ENCODE results near the gene VSTM2L.

The VSTM2L gene

DNA sequence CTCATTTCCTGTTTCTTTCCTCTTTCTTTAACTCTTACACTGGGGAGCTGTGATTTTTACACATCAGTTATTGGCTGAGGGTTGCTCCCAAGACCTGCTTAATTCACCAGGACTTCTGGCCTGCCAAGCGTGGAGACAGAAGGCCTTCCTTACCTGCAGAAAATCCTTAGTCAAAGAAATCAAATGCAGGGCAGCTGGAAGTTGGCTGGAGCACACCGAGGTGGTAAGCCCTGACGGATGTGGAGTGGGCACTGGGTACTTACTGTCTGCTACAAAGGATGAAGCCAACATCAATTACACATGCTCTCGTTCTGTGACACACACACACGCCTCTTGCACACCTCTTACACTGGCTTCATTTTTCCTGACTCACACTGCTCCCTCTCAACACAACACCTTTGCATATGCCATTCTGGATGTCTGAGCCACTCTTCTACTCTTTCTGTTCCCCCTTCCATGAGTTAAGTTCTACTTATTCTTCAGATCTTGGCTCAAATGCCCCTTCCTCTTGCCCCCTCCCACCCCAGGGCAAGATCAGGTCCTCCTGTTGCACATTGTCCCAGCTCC, 68.7 kb downstream of the VSTM2L start:
- peak; percentile 32 for DNase-seq

- DNase-seq: peak; percentile 41
These were observed 69.5 kb downstream of the VSTM2L start for GRCh38 chr20:37972256-37973058.

- DNase-seq: peak; percentile 45
These were observed 70.4 kb downstream of the VSTM2L start for GRCh38 chr20:37973059-37973910.

GRCh38 chr20:37976887-37977286, 74.0 kb downstream of the VSTM2L start:
- DNase-seq: peak; percentile 46

DNA sequence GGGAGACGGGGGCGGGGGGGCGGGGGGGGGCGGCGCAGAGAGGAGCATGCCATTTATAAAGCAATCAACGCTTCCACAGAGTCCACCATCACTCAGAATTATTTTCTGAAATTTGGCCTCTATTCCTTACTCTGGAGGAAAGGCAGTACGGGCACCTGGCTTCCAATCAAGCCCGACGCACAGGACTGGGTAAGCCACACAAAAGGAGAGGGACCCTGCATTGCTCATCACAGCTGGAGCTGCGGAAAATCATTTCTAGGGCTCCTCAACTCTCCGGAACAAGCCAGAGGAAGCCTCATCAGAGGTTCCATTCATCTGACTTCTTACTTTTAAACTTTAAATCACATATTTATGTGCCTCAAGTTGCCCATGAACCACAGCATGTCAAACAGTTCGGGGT, 74.4 kb downstream of the VSTM2L start:
- peak; percentile 26 for DNase-seq

DNA sequence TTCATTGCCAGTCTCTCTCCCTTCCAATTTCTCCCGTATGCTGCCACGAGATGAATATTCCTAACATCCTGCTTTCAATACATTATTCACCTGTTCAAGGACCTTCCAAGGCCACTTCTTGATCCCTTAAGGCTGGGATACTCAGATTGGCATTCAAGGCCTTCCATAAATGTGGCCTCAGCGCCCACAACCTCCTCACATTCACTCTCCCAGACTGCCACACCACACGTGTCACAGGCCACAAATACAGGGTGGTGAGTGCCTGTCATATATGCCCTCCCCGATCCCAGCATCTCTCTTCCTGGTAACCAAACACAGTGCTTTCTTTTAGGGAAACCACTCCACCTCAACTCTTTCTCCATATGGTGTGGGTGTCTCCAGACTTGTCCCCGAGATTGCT, 74.9 kb downstream of the VSTM2L start:
- DNase-seq: peak; percentile 11

DNA sequence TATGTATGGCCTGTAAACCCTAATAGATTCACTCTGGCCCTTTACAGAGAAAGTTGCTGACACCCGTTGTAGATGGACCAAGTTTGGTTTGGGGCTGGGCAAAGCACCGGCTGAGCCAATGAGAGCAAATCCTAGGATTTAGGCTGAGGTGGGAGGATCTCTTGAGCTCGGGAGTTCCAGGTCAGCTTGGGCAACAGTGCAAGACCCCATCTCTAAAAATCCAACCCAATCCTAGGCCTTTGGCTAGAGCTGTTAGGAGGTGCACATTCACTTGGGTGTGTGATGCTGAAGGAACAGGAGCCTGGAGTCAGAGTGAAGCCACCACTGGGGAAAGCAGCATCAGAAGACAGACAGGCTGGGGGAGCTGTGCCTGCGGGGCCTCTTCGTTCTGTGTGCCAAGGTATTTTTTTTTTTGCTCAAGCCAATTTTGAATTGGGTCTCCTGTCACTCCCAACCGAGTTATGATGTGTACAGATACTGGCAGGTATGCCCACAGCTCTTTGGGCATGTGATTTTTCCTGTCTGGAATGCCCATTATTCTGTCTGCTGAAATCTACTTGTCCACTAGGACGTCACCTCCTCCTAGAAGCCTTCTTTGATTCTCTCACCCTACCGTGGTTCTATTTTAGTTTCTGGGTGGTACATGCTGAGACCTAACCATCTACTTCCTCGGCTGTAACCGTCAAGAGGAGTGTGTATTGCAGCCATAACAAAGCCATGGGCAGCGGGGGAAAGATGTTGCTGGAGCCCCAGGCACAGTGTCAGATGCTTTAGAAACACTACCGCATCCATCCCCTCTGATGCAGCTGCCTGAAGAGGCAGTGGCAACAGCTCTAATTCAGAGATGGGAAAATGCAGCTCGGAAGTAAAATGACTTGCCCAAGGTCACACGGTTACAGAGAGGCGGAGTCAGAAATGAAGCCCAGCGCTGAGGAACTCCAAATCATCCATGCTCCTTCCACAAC, 76.4 kb downstream of the VSTM2L start:
- no peak for DNase-seq

DNA sequence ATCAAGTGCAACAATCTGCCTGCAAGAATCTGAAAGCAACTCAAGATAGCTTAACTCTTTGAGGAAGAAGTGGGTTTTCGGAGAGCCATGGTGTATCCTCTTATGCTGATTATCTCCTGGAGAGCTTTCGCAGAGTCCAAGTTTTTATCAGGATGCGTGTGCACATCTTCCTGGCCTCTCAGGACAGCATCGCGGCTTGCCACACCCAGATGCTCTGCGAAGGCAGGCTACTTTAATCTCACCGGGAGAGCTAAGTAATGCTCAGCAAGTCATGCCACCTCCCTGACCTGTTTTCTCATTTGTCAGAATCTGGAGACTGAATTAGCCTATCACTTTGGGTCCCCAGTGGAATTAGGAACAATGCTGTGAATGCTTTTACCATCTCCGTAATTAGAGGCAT, 77.5 kb downstream of the VSTM2L start:
- no peak for DNase-seq

DNA sequence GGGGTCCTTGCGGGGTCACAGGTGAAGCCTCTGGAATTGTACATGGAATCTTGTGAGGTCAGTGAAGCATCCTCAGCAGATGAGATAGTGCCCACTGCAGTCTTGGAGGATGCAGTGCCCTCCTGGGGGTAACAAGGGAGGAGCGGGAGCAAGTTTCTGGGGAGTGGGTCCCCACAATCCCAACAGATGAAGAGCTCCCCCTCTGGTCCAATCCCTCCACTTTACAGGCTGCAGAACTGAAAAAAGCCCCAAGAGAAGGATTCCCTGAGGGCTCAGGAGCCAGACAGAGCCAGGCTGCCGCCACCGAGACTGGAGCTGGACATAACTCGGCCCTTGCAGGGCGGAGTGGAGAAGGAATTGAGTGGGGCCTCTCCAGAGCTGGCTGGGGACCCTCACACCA, 77.9 kb downstream of the VSTM2L start:
- no peak for DNase-seq

GRCh38 chr20:37981568-37981967, 78.6 kb downstream of the VSTM2L start:
- no peak for DNase-seq

DNA sequence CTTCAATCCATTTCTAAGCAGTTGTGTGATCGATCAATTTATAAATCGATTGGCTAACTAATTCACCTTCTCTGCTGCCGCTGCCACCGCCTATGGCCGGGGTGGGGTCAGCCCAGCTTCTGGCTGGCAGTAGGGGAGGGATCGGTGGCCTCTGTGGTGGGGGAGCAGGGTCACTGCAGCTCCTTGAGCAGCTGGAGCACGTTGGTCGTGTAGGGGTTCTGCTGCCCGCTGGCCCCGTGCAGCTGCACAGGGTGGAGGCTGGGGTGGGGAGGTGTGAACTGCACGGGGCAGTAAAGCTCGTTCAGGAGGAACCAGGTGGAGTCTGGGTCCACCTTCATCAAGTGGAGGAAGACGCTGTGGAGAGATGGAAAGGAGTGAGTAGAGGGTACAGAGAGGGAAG, 80.4 kb downstream of the VSTM2L start:
- peak; percentile 24 for DNase-seq

DNA sequence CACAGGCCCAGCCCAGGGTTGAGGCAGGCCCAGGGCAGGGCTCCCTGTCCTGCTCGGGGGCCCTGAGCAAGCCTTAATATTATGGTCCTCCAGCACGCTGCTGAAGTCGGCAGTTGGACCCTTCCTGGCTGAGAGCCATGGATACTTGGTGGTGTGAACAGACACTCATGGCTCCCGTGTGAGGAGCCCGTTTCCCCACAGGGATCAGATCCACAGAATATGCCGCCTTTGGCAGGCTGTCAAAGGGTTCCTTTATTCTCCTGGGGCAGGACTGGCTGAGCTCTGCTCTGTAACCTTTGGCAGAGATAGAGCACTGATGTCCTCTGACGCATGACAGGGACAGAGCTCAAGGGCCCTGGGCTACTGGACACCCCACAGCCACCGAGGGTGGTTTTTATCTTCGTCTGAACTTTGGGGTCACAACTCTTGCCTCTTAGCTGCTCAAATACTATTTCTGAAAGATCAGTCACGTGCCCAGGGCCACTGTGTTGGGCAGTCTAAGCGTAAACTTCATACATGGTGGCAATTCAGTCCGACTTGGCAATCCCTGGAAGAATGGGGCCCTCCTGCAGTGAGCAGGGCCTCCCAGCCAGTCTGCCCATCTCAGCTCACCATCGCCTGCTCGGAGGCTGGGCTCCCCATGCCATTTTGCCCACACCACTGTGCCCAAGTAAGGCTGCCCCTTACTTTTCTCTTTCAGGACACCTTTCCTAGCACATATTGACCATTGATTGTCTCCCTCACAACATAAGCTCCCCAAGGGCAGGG, 81.3 kb downstream of the VSTM2L start:
- peak; percentile 35 for DNase-seq

DNA sequence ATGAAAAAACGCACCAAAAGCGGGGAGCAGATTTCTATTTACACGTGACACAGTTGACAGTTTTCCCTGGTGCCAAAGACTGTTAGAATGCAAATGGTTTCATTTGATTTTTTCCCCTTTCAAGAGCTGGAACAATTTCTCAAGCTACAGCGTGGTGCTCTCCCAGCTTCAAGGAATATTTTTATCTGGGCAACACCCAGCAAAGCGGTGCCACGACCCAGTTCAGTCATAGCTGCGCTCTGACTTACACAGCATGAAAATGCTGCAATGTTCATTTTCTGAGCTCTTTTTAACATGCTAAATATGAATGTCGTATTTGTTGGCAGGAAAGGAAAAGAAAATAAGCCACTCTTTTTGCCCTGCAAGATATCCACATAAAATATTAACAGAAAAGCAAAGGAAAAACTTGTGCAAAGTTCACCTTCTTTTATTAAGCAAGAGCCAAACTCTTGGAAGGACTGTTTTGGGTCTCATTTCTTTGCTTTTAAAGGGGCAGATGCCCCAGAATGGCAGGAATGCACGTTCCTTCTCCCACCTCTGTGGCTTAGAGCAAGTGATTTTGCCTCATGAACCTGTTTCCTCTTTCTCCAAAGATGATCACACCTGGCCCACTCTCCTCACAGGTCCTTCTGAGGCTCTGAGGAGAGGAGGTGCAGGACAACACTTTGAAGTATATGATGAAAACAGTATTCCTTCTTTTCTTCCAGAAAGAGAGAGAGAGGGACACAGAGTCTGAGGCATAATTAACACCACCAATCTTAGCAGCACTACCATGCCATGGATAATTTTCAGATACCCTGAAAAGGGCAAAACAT, 83.3 kb downstream of the VSTM2L start:
- DNase-seq: no peak

GRCh38 chr20:37986873-37987601, 84.1 kb downstream of the VSTM2L start:
- peak; percentile 5 for DNase-seq

DNA sequence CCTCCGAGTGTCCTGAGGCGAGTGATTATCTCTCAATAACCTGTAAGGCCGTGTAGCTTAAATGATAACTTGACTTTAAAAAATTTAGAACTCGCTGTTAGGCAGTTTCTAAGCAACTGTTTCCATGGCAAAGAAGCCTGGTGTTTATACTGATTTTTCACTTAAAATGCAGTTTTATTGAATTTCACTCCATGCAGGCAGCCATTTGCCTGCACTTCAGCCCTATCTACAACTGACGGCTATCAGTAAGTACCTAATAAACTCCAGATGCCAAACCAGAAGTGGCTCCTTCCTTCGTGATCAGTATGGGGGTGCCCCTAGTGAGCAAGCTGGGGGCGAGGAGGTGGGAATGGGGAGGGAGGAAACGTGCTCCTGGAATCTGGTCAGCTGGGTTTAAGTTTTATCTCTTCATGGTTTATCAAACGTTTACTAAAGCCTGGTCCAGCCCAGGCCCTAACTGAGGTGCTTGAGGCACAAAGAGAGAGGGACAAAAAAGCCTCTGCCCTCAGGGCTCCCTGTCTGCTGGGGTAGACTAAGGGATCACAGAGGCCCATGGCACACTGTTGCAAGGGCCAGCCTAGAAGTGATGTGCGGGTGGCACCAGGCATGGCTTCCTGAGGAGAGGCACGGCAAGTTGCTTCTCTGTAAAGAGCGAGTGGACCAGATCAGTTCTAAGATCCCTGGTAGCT, 84.8 kb downstream of the VSTM2L start:
- DNase-seq: peak; percentile 35

GRCh38 chr20:37988306-37988954, 85.5 kb downstream of the VSTM2L start:
- peak; percentile 17 for DNase-seq

DNA sequence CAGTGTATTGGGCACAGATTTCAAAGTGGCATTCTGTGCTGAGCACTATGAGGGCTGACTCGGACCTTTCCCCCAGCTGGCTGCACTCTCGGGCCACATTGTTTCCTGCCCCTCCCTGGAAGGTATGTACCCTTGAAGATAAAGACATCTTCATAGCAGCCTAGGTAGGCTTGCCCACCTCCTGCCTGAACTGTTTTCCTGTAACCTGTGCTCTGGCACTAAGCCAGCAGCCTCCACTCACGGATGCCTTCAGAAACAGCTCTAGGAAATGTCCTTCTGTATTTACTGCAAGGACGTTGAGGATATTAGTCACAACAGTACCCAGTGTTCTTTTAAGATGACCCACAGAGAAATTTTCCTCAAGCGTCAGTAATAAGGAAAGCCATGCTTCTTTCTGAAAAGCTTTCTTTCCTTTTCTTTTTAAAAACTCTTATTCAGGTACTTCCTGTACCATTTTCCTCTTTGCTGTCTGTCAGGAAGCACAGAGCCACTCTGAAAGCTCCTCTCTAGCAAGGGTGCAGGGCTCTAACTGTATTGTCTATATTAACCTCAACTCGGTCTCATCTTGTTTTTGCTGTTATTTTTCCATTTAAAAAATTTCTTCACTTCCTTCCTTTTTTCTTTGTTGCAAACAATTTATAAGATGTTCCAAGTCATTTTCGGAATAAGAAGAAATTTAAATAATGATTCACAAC, 86.8 kb downstream of the VSTM2L start:
- peak; percentile 32 for DNase-seq

DNA sequence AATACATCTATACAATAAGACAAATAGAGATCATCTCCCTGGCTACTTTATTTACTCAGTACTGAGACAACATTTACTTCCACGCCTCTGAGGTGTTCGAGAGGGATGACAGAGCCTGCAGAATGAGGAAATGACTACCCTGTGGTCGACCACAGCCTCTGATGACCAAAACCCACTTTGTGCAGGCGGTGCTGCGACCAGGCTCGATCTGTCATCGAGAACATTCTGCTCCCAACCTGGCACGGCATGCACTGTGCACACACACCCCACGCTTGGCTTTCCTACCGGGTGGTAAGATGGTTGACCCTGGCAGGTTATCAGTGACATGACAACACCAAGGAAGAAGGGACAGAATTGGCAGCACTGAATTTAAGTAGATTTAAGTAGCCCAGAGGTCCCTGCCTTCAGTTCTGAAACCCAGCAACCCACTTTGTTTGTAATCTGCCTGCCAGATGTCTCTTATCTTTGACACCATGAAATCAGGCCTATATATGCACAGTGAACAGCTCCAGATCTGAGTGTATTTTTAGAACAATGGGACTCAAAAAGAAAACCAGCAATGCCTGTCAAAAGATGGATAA, 87.7 kb downstream of the VSTM2L start:
- peak; percentile 69 for DNase-seq
